Epithelial cell of proximal tubule (primary cell): ENCODE measurements around the gene KLF3. TPM values are rescaled to one million over a fixed set of nuclear protein-coding genes. Genes with fewer than 3 reads are reported as not detected.

Source experiments
- DNase-seq: peaks from one replicate; pipeline ENCODE4 v3.0.0-alpha.2; 2011; ENCODE audit warnings: low read depth
- H3K4me3 ChIP-seq: 2 replicates; pipeline ENCODE4 v1.5.1; 2011; ENCODE audit warnings: low read depth, mild to moderate bottlenecking, low read length
- total RNA-seq: library from RNA; depleted of rRNA; stranded (reverse); fragments of >200 nt; gene quantifications from 2 replicates; pipeline ENCODE4 v1.2.3, GENCODE V29; 2015
- TF ChIP-seq, protein P1 (sequence below): conservative IDR thresholded peaks from 2 replicates; pipeline ENCODE4 v1.5.1; 2012; ENCODE audit warnings: low read depth, mild to moderate bottlenecking, low read length

KLF3 gene
- total RNA-seq, 1 donor from 2014 or later = 28.0 TPM

DNA sequence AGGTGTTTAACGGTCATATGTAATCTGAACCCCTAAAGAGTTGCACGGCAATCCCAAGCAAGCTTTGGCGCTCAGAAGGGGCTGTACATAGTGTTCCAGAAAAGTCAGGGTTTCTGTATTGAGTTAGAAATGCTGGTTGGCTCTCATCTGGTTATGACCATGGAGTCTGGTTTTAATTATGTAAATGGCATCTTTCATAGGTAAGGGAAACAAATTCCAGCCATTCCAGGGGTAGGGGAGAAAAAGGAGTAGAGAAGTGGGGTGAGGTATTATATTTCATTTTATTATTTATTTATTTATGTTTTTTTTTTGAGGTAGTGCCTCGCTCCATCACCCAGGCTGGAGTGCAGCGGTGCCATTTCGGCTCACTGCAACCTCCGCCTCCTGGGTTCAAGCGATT is 15.9 kb downstream of the KLF3 start:
- TF ChIP-seq, protein P1, sequence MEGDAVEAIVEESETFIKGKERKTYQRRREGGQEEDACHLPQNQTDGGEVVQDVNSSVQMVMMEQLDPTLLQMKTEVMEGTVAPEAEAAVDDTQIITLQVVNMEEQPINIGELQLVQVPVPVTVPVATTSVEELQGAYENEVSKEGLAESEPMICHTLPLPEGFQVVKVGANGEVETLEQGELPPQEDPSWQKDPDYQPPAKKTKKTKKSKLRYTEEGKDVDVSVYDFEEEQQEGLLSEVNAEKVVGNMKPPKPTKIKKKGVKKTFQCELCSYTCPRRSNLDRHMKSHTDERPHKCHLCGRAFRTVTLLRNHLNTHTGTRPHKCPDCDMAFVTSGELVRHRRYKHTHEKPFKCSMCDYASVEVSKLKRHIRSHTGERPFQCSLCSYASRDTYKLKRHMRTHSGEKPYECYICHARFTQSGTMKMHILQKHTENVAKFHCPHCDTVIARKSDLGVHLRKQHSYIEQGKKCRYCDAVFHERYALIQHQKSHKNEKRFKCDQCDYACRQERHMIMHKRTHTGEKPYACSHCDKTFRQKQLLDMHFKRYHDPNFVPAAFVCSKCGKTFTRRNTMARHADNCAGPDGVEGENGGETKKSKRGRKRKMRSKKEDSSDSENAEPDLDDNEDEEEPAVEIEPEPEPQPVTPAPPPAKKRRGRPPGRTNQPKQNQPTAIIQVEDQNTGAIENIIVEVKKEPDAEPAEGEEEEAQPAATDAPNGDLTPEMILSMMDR = no peak
- no peak overlapping the region for H3K4me3 ChIP-seq
- no peak for DNase-seq

DNA sequence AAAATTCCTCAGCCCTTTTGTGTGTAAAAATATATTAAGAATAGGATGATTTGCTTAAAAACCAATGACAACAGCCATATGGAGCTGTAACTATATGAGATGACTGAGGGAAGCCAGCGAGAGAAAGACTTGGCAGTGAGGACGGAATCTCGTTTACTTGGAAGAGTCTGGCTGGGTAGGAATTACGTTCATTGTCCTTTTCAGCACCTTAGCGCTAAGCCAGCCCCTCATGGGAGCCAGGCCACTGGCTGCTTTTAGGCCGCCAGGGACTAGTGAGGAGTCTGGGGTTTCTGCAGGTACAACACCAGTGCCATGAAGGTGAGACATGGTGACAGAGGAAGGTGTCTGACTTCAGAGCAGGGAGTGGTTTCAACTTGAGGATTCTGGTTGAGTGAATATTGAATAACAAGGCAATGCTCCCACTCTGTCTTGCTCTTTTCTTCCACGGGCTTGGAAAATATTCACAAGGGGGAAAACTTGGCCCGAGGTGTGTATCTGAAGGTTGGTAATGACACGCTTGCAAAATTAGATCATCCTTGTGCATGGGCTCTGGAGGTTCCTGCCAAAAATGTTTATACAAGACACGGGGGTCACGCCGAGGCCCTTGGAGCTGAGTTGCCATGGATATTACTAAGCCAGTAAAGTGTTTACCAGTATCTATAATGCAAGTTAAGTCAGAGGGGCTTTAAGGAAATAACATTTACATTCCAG is 17.4 kb downstream of the KLF3 start:
- no peak for DNase-seq
- no peak overlapping the region for H3K4me3 ChIP-seq
- TF ChIP-seq, protein P1 = no peak

DNA sequence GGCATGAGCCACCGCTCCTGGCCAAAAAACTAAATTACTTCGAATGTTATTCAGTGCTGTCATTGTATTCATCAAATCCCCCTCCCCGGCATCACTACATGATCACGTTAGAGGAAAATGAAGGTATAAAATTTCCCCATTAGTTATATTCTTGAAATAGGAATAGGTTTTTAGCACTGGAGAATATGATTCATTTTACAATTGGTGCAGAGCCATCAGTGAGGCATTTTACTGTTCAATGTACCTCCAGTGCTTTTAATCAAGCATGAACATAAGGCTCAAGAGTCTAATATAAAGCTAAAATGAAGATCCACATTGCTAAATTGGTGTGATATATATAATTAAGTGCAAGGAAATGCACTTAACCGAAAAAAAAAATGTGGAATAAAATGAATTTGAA is 18.3 kb downstream of the KLF3 start:
- no peak overlapping the region for H3K4me3 ChIP-seq
- DNase-seq = no peak
- TF ChIP-seq, protein P1 = no peak

DNA sequence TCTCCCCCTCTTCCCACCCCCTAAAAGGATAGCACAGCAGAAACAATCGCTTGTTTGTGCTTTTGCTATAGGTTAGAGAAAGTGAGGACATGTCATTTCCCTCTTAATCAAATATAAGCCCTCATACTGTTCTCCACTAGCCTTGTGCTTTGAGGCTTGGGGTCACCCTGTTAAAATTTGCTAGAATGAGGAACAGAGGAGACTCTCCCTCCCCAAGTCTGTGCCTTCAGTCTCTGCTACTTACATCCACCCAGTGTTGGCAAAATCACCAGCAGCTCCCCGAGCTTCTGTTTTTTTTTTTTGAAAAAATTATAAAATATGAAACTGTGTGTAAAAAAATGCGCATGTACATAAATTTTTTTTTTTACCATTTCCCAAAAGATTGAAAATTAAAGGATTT is 19.3 kb downstream of the KLF3 start:
- no peak for DNase-seq
- TF ChIP-seq, protein P1 = no peak
- H3K4me3 ChIP-seq = no peak overlapping the region

DNA sequence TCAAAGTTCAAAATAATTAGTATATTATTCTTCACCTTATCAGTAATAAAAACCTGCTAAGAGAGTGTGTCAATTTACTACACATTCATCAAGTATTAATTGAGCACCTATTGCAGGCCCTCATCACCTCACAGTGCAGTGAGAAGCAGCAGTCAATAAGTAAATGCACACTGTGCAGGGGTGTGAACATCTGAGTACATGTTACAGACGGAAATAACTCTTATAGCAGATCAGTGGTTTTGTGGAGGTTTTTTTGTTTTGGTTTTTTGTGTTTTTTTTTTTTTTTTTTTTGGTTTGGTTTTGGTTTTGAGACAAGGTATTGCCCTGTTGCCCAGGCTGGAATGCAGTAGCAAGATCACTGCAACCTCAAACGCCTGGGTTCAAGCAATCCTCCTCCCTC is 20.3 kb downstream of the KLF3 start:
- no peak for DNase-seq
- TF ChIP-seq, protein P1 = no peak
- no peak overlapping the region for H3K4me3 ChIP-seq

DNA sequence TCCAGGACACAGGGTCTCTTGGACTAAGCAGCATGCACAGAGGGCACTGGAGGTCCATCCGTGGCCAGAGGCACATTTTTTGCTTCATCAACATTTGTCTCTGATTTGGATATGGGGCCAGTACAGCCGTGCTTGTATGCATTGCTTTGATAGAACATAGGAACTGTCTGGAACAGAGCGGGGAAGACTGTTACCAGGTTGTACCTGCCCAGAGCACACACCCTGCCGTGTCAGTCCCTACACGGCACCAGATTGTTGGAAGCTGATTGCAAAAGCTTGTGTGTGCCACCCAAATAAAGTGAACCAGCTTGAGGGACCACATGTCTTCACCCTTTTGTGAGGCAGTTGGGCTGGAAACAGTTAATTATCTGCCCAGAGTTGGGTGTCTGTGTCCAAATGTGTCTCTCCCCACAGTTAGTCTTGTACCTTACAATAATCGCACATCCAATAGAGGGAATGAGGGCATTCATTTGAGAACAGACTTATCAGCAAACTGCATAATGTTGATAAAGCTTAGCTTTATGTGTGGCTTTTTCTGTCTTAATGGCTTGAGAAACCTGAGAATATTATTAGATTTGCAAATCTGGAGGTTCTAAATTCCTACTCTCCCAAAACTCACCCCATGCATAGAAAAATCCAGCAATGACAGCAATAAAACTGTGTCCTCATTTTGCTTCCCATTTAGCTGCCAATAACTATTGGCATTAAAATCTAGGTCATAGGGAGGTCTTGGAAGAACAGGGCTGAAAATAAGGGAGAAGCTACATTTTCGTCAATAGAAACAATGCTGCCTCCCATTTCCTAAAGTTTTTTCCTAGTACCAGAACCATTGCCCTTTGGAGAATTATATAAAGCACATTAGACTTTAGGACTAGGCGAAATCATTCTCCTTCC is 21.2 kb downstream of the KLF3 start:
- TF ChIP-seq, protein P1 = no peak
- DNase-seq = no peak
- H3K4me3 ChIP-seq = no peak overlapping the region
